OCI-LY1 (cell line): Measurements from ENCODE around the gene SLC27A1.
"Not testable (repeated sequence)": the region's sequence is repeated elsewhere in the genome, so short reads cannot be mapped to it uniquely, and the experiment has no call there.

ENCODE experiments used
- H2AFZ ChIP-seq: fragments of 200-600 bp; sonication (generic), shearing (Covaris generic); 2 replicates; pipeline ENCODE4 v1.6.0; 2014; ENCODE audit warnings: antibody characterized with exemption, mild to moderate bottlenecking, low read length
- H3F3A ChIP-seq: fragments of 200-600 bp; sonication (generic), shearing (Covaris generic); 2 replicates; pipeline ENCODE4 v1.6.0; 2014; ENCODE audit warnings: mild to moderate bottlenecking, antibody characterized with exemption, low read length, moderate library complexity; ENCODE audit not compliant: insufficient read depth
- H3K27ac ChIP-seq: fragments of 200-600 bp; sonication (generic); 2 replicates; pipeline ENCODE4 v1.5.1; 2014; ENCODE audit warnings: low read length, mixed run types, mild to moderate bottlenecking, low read depth; ENCODE audit not compliant: poor library complexity, severe bottlenecking
- H3K27me3 ChIP-seq: fragments of 200-600 bp; sonication (generic); 2 replicates; pipeline ENCODE4 v1.6.0; 2014; ENCODE audit warnings: antibody characterized with exemption, mild to moderate bottlenecking, low read length, moderate library complexity; ENCODE audit not compliant: insufficient read depth
- H3K36me3 ChIP-seq: fragments of 200-600 bp; sonication (generic); 2 replicates; pipeline ENCODE4 v1.6.1; 2014; ENCODE audit warnings: mild to moderate bottlenecking, antibody characterized with exemption, low read length, moderate library complexity, mixed read lengths; ENCODE audit not compliant: insufficient read depth
- H3K4me1 ChIP-seq: fragments of 200-600 bp; sonication (generic); 2 replicates; pipeline ENCODE4 v1.5.1; 2014; ENCODE audit warnings: mild to moderate bottlenecking, low read length, moderate library complexity; ENCODE audit not compliant: insufficient read depth, severe bottlenecking
- H3K4me2 ChIP-seq: fragments of 200-600 bp; sonication (generic), shearing (Covaris generic); 2 replicates; pipeline ENCODE4 v1.6.1; 2014; ENCODE audit warnings: low read length
- H3K4me3 ChIP-seq: fragments of 200-600 bp; sonication (generic); 2 replicates; pipeline ENCODE4 v1.5.1; 2014; ENCODE audit warnings: low read length, low read depth, mild to moderate bottlenecking, mixed read lengths; ENCODE audit not compliant: poor library complexity, severe bottlenecking
- H3K79me2 ChIP-seq: fragments of 200-600 bp; shearing (Covaris generic); 2 replicates; pipeline ENCODE4 v1.6.1; 2016; ENCODE audit warnings: mixed run types, low read length, mixed read lengths; ENCODE audit not compliant: insufficient read depth
- H3K9ac ChIP-seq: fragments of 200-600 bp; sonication (generic), shearing (Covaris generic); 2 replicates; pipeline ENCODE4 v1.6.1; 2014; ENCODE audit warnings: mild to moderate bottlenecking, low read length, mixed read lengths
- H3K9me2 ChIP-seq: fragments of 200-600 bp; sonication (generic), shearing (Covaris generic); 2 replicates; pipeline ENCODE4 v1.6.1; 2014; ENCODE audit warnings: low read depth, mild to moderate bottlenecking, low read length, mixed read lengths
- H3K9me3 ChIP-seq: fragments of 200-600 bp; shearing (Covaris generic); 2 replicates; pipeline ENCODE4 v1.6.1; 2014; ENCODE audit warnings: low read length, mixed read lengths
- H4K20me1 ChIP-seq: fragments of 200-600 bp; sonication (generic), shearing (Covaris generic); 2 replicates; pipeline ENCODE4 v1.6.0; 2016; ENCODE audit warnings: mild to moderate bottlenecking, low read length; ENCODE audit not compliant: insufficient read depth
- EZH2 ChIP-seq: fragments of 200-600 bp; sonication (generic), shearing (Covaris generic); IDR thresholded peaks from 2 replicates; pipeline ENCODE4 v1.8.0; 2017; ENCODE audit warnings: borderline replicate concordance, mixed run types, mild to moderate bottlenecking, antibody characterized with exemption, low read length, moderate library complexity, mixed read lengths
- TF ChIP-seq, protein P1 (sequence below): fragments of 200-600 bp; sonication (generic), shearing (Covaris generic); IDR thresholded peaks from 2 replicates; pipeline ENCODE4 v1.5.1; 2017; ENCODE audit warnings: mild to moderate bottlenecking, antibody characterized with exemption, low read length, moderate library complexity, mixed read lengths

The SLC27A1 gene

GRCh38 chr19:17515408-17516149 lies 45.3 kb downstream of the SLC27A1 start:
- Histone ChIP-seq H3K9me3 (peaks cover 9% of the 10 kb centered on the region), H3K4me1 (peaks cover 15% of the 10 kb centered on the region), H3K36me3 (peaks cover 33% of the 10 kb centered on the region), H3K9me2 (no peaks in the 10 kb centered on the region), H3F3A (no peaks in the 10 kb centered on the region), H3K9ac (no peak overlapping the region), H3K27ac (no peak overlapping the region), H4K20me1 (no peaks in the 10 kb centered on the region), H3K4me2 (no peak overlapping the region), H3K79me2 (no peaks in the 10 kb centered on the region), H3K4me3 (no peak overlapping the region), H3K27me3 (no peaks in the 10 kb centered on the region), H2AFZ (no peak overlapping the region)
- TF ChIP-seq, protein P1, sequence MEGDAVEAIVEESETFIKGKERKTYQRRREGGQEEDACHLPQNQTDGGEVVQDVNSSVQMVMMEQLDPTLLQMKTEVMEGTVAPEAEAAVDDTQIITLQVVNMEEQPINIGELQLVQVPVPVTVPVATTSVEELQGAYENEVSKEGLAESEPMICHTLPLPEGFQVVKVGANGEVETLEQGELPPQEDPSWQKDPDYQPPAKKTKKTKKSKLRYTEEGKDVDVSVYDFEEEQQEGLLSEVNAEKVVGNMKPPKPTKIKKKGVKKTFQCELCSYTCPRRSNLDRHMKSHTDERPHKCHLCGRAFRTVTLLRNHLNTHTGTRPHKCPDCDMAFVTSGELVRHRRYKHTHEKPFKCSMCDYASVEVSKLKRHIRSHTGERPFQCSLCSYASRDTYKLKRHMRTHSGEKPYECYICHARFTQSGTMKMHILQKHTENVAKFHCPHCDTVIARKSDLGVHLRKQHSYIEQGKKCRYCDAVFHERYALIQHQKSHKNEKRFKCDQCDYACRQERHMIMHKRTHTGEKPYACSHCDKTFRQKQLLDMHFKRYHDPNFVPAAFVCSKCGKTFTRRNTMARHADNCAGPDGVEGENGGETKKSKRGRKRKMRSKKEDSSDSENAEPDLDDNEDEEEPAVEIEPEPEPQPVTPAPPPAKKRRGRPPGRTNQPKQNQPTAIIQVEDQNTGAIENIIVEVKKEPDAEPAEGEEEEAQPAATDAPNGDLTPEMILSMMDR: no peak
- TF ChIP-seq EZH2: no peak

DNA sequence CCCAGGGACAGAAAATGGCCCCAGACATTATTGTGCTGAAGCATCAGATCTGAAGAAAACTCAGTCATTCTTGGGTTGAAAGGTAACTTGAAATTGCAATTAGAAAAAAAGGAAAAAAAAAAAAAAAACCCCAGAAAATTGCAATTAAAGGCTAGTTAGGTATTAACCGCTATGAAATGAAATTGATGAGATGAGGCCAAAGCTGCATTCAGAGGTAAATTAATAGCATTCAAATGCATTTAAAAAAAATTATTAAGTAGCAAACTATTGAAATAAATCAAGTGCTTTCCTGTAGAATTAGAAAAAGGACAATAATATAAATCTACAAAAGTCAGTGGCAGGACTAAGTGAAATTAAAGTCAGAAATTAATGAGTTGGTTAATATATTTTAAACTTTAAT lies 47.6 kb downstream of the SLC27A1 start:
- Histone ChIP-seq H3K36me3 (peaks cover 33% of the 10 kb centered on the region), H3K27ac (no peak overlapping the region), H3F3A (no peaks in the 10 kb centered on the region), H3K4me3 (no peak overlapping the region), H3K9me3 (peaks cover 9% of the 10 kb centered on the region), H3K27me3 (no peaks in the 10 kb centered on the region), H3K4me2 (no peak overlapping the region), H3K4me1 (peaks cover 4% of the 10 kb centered on the region), H3K9ac (no peak overlapping the region), H3K79me2 (no peaks in the 10 kb centered on the region), H3K9me2 (no peaks in the 10 kb centered on the region), H2AFZ (no peak overlapping the region), H4K20me1 (no peaks in the 10 kb centered on the region)
- no peak for TF ChIP-seq EZH2
- TF ChIP-seq, protein P1: no peak

GRCh38 chr19:17518654-17519053 lies 48.3 kb downstream of the SLC27A1 start:
- not testable (repeated sequence) for H3K27ac ChIP-seq, H3K9ac ChIP-seq, H3K4me2 ChIP-seq, H3K27me3 ChIP-seq, H3K9me3 ChIP-seq, H3K9me2 ChIP-seq, H3K4me3 ChIP-seq, H3F3A ChIP-seq, H2AFZ ChIP-seq, H3K79me2 ChIP-seq, H4K20me1 ChIP-seq
- H3K4me1 ChIP-seq: peaks cover 11% of the 10 kb centered on the region
- H3K36me3 ChIP-seq: peaks cover 33% of the 10 kb centered on the region

DNA sequence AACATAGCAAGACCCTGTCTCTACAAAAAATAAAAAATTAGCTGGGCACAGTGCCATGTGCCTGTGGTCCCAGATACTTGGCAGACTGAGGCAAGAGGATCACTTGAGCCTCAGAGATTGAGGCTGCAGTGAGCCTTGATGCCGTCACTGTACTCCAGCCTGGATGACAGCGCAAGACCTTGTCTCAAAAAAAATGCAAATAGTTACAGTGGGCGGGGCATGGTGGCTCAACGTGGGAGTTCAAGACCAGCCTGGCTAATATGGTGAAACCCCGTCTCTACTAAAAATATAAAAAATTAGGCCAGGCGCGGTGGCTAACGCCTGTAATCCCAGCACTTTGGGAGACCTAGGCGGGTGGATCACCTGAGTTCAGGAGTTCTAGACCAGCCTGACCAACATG lies 49.6 kb downstream of the SLC27A1 start:
- peaks cover 9% of the 10 kb centered on the region for H3K9me3 ChIP-seq
- no peak for TF ChIP-seq EZH2
- TF ChIP-seq, protein P1: no peak
- no peak overlapping the region for H3K27ac ChIP-seq
- no peak overlapping the region for H3K9ac ChIP-seq
- peaks cover 16% of the 10 kb centered on the region for H3K4me1 ChIP-seq
- H3K4me2 ChIP-seq: no peak overlapping the region
- no peaks in the 10 kb centered on the region for H3K79me2 ChIP-seq
- no peaks in the 10 kb centered on the region for H3F3A ChIP-seq
- H3K36me3 ChIP-seq: peaks cover 33% of the 10 kb centered on the region
- H3K27me3 ChIP-seq: no peaks in the 10 kb centered on the region
- no peak overlapping the region for H3K4me3 ChIP-seq
- no peaks in the 10 kb centered on the region for H3K9me2 ChIP-seq
- no peaks in the 10 kb centered on the region for H4K20me1 ChIP-seq
- H2AFZ ChIP-seq: no peak overlapping the region
